ENCODE data around the gene TBC1D20.
"Not testable (repeated sequence)": the region's sequence is repeated elsewhere in the genome, so short reads cannot be mapped to it uniquely, and the experiment has no call there.

TBC1D20 gene

DNA sequence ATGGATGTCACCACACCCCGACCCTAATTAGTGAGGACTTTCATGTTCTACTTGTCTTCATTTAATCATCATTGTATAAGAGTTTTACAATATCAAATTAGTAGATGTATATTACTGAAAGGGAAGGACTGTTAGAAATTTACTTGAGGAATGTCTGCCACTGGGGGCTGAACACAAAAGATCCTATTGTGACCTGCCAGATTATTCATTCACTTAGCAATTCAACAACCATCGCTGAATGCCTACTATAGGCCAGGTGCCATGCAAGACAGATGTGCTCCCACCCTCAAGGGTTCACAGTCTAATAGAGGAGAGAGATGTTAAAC is 62.2 kb downstream of the TBC1D20 start:
- DNase-seq = no peak

DNA sequence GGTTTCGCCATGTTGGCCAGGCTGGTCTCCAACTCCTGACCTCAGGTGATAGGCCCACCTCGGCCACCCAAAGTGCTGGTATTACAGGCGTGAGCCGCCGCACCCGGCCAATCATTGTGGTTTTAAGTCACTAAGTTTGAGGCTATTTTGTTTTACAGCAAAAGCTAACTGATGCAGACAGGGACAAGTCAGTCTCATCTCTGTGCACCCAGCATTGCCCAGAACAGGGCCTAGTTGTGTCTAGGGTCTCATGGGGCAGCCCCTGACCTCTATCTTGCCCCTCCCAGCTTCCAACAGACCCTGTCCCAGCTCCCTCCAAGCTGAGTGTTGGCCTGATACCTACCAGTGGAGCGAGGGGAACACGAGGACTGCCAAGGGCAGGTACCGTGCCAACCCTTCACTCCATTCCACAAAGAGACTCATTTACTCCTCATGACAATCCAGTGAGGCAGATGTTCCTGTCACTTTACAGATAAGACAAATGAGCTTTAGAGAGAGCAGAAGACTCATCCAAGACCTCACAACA is 63.1 kb downstream of the TBC1D20 start:
- DNase-seq = no peak

DNA sequence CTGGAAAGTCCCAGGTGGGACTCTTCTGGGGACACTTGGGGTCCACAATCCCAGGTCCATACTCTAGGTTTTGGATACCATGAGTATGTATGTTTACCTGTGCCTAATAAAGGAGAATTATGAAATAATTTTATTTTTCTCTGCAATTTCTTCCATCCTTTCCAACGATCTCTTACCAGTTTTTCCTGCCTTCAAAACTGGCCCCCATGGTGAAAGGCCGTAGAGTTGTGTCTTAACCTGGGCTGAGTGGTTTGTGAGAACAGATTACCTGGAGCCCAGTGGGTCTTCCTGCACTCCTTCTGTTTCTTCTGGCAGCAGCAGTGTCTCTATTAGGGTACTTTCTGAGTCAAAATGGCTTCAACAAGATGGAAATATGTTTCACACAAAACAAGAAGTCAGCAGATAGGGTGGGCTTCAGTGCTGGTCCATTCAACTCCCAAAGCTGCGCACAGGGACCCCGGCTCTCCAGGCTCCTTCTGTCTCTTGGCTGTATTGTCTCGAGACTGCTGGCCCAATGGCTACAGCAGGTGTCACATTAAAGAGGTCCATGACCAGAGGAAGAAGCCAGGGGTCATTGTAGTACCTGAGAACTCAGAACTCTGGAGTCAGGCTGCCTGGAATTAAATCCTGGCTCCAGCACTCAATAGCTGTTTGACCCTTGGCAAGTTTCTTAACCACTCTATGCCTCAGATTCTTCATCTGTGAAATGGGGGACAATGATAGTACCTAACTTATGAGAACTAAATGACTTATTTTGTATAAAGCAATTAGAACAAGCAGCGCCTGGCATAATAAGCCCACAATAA is 64.7 kb downstream of the TBC1D20 start:
- no peak for DNase-seq

DNA sequence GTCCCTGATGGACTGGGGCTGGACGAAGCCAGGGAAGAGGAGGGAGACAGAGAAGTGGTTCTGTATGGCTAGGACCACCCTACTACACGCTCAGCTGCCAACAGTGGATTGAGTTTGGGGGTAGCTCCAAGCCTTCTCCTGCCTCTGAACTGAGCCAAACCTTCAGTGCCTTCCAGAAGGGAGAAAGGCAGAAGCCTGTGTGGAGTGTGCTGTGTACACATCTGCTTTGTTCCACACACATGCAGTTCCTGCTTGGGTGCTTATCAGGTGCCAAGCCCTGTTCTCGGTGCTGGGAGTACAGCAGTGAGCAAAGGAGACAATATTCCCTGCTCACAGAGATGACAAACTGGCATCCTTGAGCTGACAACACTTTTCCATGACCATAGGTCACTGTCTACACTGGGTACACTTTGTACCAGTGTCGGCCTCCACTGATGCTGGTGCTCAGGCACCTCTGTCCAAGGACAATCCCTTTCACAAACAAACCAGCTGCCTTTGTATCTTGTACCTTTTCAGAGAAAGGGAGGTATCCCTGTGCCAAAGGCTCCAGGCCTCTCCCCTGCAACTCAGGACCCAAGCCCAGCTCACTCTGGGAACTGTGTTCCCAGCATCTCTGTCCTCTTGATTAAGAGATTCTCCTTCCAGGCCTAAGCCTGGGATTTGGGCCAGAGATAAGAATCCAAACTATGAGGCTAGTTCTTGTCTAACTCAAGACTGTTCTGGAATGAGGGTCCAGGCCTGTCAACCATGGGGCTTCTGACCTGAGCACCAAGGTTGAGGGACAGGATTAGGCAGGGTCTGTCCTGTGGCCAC is 65.5 kb downstream of the TBC1D20 start:
- DNase-seq = no peak

DNA sequence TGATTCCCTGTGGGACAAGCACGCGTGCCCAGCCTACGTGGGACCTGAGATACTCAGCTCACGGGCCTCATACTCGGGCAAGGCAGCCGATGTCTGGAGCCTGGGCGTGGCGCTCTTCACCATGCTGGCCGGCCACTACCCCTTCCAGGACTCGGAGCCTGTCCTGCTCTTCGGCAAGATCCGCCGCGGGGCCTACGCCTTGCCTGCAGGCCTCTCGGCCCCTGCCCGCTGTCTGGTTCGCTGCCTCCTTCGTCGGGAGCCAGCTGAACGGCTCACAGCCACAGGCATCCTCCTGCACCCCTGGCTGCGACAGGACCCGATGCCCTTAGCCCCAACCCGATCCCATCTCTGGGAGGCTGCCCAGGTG is 66.1 kb downstream of the TBC1D20 start:
- no peak for DNase-seq

DNA sequence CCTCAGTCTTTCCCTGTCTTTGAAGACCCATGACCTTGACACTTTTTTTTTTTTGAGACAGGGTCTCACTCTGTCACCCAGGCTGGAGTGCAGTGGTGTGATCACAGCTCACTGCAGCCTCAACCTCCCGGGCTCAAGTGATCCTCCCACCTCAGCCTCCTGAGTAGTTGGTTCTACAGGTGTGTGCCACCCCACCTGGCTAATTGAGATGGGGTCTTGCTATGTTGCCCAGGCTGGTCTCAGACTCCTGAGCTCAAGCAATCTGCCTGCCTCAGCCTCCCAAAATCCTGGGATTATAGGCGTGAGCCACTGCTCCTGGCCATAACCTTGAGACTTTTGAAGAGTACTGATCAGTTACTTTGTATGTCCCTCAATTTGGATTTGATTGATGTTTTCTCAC is 69.0 kb downstream of the TBC1D20 start:
- DNase-seq = not testable (repeated sequence)

DNA sequence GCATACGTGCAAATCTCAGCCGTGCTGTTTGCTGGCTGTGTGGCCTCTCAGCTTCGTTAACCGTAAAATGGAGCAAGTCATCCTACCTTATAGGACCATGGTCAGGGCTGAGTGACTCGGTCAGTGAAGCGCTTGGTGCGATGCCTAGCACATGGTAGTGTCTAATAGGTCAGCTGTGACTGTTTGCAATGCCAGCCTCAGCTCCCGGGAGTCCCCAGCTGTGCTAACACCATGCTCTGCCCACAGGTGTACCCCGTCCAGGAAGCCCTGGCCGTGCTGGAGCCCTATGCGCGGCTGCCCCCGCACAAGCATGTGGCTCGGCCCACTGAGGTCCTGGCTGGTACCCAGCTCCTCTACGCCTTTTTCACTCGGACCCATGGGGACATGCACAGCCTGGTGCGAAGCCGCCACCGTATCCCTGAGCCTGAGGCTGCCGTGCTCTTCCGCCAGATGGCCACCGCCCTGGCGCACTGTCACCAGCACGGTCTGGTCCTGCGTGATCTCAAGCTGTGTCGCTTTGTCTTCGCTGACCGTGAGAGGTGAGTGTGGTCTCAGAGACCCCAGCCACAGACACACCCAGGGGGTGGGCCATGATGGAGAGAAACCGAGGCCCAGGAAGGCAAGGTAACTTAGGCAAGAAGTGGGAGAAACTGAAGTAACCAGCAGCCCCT is 71.2 kb downstream of the TBC1D20 start:
- DNase-seq = no peak

DNA sequence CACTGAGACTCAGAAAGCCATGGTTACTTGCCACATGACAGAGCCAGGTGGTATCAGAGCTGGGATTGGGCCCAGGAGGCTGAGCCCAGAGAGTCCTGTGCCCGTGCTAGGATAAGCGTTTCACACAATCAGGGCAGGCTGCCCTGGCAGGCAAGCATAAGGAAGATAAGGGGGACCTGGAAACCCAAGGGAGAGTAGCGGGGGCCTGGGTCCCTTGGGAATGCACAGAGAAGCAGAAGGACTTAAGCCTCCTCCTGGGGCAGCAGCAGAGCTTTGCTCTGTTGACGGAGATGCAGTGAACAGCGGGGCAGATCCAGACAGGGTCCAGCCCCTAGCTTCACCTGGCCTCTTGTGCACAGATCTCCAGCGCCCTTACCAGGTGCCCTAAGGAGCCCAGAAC is 73.1 kb downstream of the TBC1D20 start:
- DNase-seq = no peak

DNA sequence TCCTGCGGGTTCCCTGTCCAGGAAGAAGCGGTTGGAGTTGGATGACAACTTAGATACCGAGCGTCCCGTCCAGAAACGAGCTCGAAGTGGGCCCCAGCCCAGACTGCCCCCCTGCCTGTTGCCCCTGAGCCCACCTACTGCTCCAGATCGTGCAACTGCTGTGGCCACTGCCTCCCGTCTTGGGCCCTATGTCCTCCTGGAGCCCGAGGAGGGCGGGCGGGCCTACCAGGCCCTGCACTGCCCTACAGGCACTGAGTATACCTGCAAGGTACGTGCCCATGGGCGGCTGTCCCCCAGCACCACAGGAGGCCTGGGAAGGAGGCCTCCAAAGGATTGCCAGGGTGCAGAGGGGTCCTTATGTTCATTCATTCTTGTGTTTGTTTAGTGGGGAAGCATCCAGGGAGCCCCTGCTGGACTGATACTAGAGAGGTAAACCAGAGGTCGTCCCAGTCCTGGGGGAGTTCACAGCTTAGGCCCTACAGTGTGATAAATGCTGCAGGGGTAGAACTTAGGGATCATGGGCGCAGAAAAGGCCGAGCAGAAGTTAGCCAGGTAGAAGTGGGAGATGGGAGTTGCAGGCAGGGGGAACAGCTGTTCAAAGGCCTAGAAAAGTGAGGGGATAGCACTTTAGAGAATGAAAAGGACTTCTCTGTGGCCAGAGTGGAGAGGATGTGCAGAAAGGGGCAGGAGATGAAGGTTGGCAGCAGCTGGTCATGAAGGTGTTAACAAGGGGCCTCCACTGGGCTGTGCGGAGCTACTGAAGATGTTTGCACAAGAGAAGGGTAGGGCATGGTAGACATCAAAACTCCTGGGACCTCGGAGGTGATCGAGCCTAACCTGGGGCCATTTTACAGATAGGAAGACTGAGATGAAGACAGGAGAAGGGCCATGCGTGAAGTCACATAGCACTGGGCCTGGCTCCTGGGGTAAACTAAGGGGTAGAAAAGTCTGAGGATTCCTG is 74.0 kb downstream of the TBC1D20 start:
- DNase-seq = no peak

DNA sequence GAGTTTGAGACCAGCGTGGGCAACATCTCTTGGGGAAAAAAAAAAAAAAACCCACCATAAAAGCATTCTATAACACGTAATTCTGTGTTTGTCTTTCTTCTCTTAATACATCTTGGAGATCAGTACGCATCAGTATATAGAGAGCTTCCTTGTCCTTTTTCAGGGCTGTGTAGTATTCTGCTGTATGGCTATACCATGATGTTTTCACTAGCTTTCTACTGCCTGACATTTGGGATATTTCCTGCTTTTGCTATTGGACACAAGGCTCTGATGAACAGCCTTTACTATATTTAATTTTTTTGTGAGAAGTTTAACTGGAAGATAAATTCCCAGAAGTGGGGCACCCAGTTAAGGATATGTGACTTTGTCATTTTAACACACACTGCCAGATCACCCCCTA is 74.8 kb downstream of the TBC1D20 start:
- DNase-seq = no peak

DNA sequence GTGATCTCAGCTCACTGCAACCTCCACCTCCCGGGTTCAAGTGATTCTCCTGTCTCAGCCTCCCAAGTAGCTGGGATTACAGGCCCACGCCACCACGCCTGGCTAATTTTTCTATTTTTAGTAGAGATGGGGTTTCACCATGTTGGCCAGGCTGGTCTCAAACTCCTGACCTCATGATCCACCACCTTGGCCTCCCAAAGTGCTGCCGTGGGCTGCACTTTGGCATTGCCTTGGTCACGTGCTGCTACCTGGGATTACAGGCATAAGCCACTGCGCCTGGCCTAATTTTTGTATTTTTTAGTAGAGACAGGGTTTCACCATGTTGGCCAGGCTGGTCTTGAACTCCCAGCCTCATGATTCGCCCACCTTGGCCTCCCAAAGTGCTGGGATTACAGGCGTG is 75.7 kb downstream of the TBC1D20 start:
- not testable (repeated sequence) for DNase-seq

Measured in eye (tissue), 1 donor.